Prostate gland (tissue), 2 donors: ENCODE data around the gene TRAPPC11. TPM values are rescaled to one million over a fixed set of nuclear protein-coding genes. Genes with fewer than 3 reads are reported as not detected.

Experiments used
- DNase-seq: peaks from one replicate; pipeline ENCODE4 v3.0.0-alpha.2; 2019; ENCODE audit warnings: low spot score
- H3K27ac ChIP-seq, 2 donors: fragments of 200-600 bp; sonication (generic); 2 replicates each; pipeline ENCODE4 v1.5.1; 2017 to 2019
- H3K27me3 ChIP-seq: fragments of 200-600 bp; sonication (generic); replicated peaks from 2 replicates; pipeline ENCODE4 v1.5.1; 2019; ENCODE audit not compliant: insufficient read depth
- H3K36me3 ChIP-seq, 2 donors: fragments of 200-600 bp; sonication (generic); 1 replicate in 1 of 2; 2 replicates in 1 of 2; pipeline versions ENCODE4 v1.5.1 to v1.8.1; 2017 to 2019
- H3K4me1 ChIP-seq: fragments of 200-600 bp; sonication (generic); replicated peaks from 2 replicates; pipeline ENCODE4 v1.5.1; 2019
- H3K4me3 ChIP-seq, 2 donors: fragments of 200-600 bp; sonication (generic); 2 replicates each; pipeline ENCODE4 v1.5.1; 2017 to 2019
- H3K9me3 ChIP-seq: fragments of 200-600 bp; sonication (generic); 2 replicates; pipeline ENCODE4 v1.5.1; 2017
- POLR2A ChIP-seq: fragments of 450-650 bp; IDR thresholded peaks from one replicate; pipeline ENCODE4 v1.6.1; 2016; ENCODE audit warnings: antibody characterized with exemption, mild to moderate bottlenecking
- POLR2AphosphoS5 ChIP-seq: sonication (generic); formaldehyde crosslinking; IDR thresholded peaks from one replicate; pipeline ENCODE4 v1.6.1; 2017; ENCODE audit warnings: antibody characterized with exemption
- WGBS: methylation state at CpG from one replicate; pipeline ENCODE4 v1.1.5; 2018; 5-methylcytosine and 5-hydroxymethylcytosine counted together
- intact Hi-C: fragments of 100-400 bp; cut with DNase I; formaldehyde crosslinking; loops from one replicate; pipeline ENCODE4 v1.14.2; 2022
- total RNA-seq, 2 donors: library from RNA; depleted of rRNA; stranded (reverse); fragments of >200 nt; gene quantifications; one replicate each; pipeline ENCODE4 v1.1.0, GENCODE V29; 2016
- TF ChIP-seq, protein P1 (sequence below), 4 experiments: fragments of 200-600 bp in 2 of 4; fragments of 450-650 bp in 2 of 4; sonication (generic) in 2 of 4; IDR thresholded peaks; 1 replicate in 3 of 4; 2 replicates in 1 of 4; pipeline ENCODE4 v1.5.1; 2016 to 2019; ENCODE audit warnings: antibody characterized with exemption in 4 of 4, mild to moderate bottlenecking in 2 of 4, moderate library complexity in 2 of 4

Gene TRAPPC11
- total RNA-seq, 2 donors from 2014 or later = 27.6 to 34.5 TPM

DNA sequence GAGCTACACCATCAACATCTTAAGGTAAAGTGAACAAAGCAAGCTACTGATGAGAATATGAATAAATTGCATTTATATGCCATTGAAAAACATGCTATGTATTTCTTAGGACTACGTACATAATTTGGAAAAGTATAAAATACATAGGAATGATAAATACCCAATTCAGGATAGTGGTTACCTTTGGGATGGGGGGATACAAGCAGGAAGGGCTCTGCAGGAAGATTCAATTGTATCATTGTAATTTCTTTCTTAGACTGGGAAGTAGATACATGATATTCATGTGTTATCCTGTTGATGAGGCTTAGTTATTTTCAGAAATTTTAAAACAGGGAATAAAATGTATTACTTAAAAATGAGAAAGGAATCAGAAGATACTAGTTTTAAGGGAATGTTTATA lies 43.4 kb downstream of the TRAPPC11 start:
- Histone ChIP-seq H3K36me3 (peaks cover 0 to 14% of the 10 kb centered on the region in 2 donors), H3K27me3 (no peaks in the 10 kb centered on the region)
- TF ChIP-seq POLR2A (no peak), POLR2AphosphoS5 (no peak)
- TF ChIP-seq, protein P1, sequence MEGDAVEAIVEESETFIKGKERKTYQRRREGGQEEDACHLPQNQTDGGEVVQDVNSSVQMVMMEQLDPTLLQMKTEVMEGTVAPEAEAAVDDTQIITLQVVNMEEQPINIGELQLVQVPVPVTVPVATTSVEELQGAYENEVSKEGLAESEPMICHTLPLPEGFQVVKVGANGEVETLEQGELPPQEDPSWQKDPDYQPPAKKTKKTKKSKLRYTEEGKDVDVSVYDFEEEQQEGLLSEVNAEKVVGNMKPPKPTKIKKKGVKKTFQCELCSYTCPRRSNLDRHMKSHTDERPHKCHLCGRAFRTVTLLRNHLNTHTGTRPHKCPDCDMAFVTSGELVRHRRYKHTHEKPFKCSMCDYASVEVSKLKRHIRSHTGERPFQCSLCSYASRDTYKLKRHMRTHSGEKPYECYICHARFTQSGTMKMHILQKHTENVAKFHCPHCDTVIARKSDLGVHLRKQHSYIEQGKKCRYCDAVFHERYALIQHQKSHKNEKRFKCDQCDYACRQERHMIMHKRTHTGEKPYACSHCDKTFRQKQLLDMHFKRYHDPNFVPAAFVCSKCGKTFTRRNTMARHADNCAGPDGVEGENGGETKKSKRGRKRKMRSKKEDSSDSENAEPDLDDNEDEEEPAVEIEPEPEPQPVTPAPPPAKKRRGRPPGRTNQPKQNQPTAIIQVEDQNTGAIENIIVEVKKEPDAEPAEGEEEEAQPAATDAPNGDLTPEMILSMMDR (IDR thresholded peaks at IDR 0.05) = no peak

DNA sequence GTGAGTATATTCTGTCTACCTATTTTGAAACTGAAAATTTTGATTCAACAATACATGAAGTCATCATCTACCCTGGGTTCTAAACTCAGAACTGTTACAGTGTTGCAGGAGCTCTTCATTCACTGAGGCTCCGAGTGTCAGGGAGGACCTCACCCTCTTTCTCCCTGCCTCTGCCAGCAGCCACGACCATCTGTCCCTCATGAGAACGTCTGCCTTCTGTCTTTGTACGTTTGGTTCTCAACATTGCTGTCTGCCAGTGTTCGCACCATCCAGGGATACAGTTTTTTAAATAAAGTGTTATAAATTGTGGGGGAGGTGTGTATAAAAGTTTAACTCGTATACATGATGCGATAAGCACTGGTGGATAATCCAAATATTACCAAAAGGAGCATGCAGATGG lies 55.5 kb downstream of the TRAPPC11 start:
- Histone ChIP-seq H3K27me3 (no peaks in the 10 kb centered on the region), H3K27ac (no peak overlapping the region), H3K9me3 (no peaks in the 10 kb centered on the region), H3K4me1 (no peaks in the 10 kb centered on the region), H3K36me3 (no peaks in the 10 kb centered on the region), H3K4me3 (no peak overlapping the region)
- intact Hi-C loops = no loop called here
- WGBS = 77% methylated on average over 7 of the region's 7 CpGs
- TF ChIP-seq POLR2AphosphoS5 = no peak
- no peak for TF ChIP-seq POLR2A
- DNase-seq = no peak

More for the DNA sequence above, 43.4 kb downstream of the TRAPPC11 start:
- H3K9me3 ChIP-seq = no peaks in the 10 kb centered on the region
- intact Hi-C loops = no loop called here
- no peak overlapping the region for H3K27ac ChIP-seq
- DNase-seq = no peak
- WGBS = 92% methylated on average over 1 of the region's 1 CpG
- H3K4me3 ChIP-seq = no peak overlapping the region
- H3K4me1 ChIP-seq = no peaks in the 10 kb centered on the region

DNA sequence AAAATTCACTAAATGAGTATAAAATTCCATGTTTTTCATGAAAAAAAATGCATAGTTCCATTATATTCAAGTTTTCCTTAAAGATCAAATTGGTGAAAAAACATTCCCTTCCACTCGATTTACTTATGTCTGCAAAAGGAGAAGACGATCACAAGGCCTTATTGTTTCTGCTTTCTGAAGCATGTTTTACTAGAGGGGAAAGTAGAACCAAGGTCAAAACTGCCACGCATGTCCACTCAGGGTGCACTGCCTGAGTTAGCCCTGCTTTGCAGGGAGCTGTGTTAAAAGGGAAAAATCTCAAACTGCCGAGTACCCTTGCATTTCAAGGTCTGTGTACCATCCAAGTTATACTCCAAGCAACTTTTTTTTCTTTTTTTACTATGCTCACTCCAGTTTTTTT lies 57.2 kb downstream of the TRAPPC11 start:
- H3K4me3 ChIP-seq = no peak overlapping the region
- no peaks in the 10 kb centered on the region for H3K36me3 ChIP-seq
- intact Hi-C loops = no loop called here
- no peak overlapping the region for H3K27ac ChIP-seq
- WGBS = 74% methylated on average over 4 of the region's 4 CpGs
- H3K4me1 ChIP-seq = no peaks in the 10 kb centered on the region
- H3K9me3 ChIP-seq = no peaks in the 10 kb centered on the region
- H3K27me3 ChIP-seq = no peaks in the 10 kb centered on the region
- DNase-seq = no peak
- no peak for TF ChIP-seq POLR2A
- no peak for TF ChIP-seq POLR2AphosphoS5
- TF ChIP-seq, protein P1 (IDR thresholded peaks at IDR 0.05) = no peak

DNA sequence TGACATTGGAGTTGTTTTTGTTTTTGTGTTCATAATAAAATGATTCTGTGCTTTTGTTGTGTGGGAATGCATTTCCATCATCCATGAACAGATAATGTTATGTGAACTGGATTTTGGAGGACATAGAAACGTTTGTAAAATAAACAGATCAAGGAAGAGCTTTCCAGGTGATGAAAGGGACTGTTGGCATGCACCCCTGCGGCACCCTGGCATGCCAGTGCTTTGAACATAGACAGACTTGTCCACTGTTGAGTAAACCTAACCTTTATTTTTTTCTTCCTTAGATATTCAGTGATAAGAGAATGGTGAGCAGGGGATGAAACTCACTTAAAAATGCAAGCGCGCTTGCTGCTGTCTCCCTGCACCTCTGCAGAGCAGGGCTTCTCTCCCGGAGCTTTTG lies 59.8 kb downstream of the TRAPPC11 start:
- no peak overlapping the region for H3K27ac ChIP-seq
- H3K4me1 ChIP-seq = no peaks in the 10 kb centered on the region
- TF ChIP-seq POLR2A = no peak
- TF ChIP-seq POLR2AphosphoS5 = peak; percentile 20
- TF ChIP-seq, protein P1 (IDR thresholded peaks at IDR 0.05) = no peak
- H3K4me3 ChIP-seq = no peak overlapping the region
- H3K27me3 ChIP-seq = no peaks in the 10 kb centered on the region
- H3K36me3 ChIP-seq = no peaks in the 10 kb centered on the region
- intact Hi-C loops = no loop called here
- 41% methylated on average over 5 of the region's 5 CpGs for WGBS
- H3K9me3 ChIP-seq = no peaks in the 10 kb centered on the region
- DNase-seq = peak; percentile 46

DNA sequence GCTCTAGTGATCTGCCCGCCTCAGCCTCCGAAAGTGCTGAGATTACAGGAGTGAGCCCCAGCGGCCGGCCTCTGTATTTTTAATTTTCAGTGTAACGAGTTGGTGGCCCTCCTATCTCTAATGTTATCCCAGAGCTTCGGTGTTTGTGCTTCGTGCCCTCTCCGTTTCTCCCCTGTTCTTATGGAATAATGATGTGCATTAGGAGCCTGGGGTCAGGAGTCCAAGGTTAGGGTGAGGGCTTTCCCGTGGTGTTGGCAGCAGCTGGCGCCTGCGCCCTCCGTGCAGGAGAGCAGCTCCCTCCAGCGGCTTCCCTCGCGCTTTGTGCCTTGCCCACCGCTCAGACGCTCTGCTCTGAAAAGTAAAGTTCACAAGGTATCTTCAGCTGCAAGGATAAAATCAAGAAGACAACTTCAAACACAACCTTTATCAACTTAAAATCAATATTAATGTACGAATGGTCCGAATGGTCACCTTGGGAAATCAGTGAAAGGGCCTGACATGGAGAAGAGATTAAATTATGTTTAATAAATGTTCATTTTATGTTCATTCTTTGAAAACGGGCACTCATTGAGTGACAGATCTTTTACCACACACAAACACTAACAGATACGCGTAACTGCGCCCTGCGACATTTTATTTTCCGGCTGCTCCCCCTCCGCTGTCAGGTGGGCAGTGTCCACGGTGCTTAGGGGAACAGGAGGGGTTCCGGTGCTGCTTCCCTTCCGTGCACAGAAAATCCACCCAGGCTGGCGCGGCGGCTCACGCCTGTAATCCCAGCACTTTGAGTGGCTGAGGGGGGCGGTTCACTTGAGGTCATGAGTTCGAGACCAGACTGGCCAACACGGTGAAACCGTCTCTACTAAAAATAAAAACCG lies 62.4 kb downstream of the TRAPPC11 start:
- no peak for DNase-seq
- 74% methylated on average over 38 of the region's 38 CpGs for WGBS
- H3K27ac ChIP-seq = no peak overlapping the region
- TF ChIP-seq POLR2A (no peak), POLR2AphosphoS5 (no peak)
- TF ChIP-seq, protein P1 (IDR thresholded peaks at IDR 0.05) = peak in 1 of 4 experiments; percentile 9
- H3K9me3 ChIP-seq = no peaks in the 10 kb centered on the region
- H3K27me3 ChIP-seq = no peaks in the 10 kb centered on the region
- H3K36me3 ChIP-seq = no peaks in the 10 kb centered on the region
- no peak overlapping the region for H3K4me3 ChIP-seq
- intact Hi-C loops = no loop called here
- H3K4me1 ChIP-seq = no peaks in the 10 kb centered on the region
